ENCODE results near the gene SH3PXD2B.

SH3PXD2B gene

GRCh38 chr5:172452398-172453205 lies 1.7 kb downstream of the SH3PXD2B start:
- DNase-seq: no peak

- peak; percentile 21 for DNase-seq
Measured at GRCh38 chr5:172451771-172452197, 2.5 kb downstream of the SH3PXD2B start.

- DNase-seq: peak; percentile 22
Measured at GRCh38 chr5:172450861-172451695, 3.2 kb downstream of the SH3PXD2B start.

DNA sequence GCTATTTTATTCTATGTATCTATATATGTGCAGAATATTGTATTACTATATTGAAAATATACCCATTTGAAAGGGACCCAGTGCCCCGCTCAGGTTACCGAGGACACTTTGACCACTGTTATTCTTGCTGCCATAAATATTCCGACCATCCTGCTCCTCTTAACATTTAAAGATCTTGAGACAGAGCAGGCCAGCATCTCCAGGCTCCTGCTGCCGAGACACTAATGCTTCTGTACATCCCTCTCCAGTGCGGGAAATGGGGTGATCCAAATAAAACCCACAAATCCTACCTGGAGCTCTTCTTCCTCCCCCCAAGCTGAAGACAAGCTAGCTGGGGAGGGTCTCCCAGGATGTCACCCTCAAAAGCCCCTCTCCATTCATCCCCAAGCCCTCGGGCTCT lies 3.9 kb downstream of the SH3PXD2B start:
- no peak for DNase-seq

GRCh38 chr5:172448999-172449398 lies 5.3 kb downstream of the SH3PXD2B start:
- no peak for DNase-seq

DNA sequence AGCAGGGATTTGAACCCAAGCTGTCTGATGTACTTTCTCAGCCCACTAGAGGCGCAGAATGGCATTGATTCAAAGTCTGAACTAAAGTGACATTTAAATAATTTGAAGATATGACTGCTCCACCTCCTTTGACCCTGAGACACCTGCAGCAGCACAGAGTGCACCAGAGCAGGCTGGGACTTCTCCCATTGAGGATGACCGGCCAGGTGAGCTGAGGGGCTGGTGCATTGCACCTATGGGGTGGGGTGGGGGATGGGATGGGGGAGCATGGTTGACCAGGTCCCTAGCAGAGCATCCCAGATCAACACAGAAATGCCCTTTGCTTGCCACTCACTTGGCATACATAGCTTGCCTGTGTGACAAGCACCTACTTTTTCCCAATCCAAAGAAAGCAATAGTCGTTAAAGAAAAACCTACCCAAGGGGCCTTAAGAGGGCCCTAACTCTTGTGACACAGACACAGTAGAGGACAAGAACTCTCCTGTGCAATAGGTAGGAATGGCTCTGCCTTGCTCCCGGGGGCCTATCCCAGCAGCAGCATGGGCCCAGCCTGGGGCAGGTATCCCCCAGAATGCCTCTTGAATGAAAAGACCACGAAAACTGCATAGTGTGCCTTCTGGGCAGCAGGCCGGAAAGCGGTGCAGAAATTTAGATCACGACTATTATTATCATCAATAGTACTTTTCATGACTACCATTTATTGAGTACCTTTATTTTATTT lies 6.5 kb downstream of the SH3PXD2B start:
- DNase-seq: no peak

DNA sequence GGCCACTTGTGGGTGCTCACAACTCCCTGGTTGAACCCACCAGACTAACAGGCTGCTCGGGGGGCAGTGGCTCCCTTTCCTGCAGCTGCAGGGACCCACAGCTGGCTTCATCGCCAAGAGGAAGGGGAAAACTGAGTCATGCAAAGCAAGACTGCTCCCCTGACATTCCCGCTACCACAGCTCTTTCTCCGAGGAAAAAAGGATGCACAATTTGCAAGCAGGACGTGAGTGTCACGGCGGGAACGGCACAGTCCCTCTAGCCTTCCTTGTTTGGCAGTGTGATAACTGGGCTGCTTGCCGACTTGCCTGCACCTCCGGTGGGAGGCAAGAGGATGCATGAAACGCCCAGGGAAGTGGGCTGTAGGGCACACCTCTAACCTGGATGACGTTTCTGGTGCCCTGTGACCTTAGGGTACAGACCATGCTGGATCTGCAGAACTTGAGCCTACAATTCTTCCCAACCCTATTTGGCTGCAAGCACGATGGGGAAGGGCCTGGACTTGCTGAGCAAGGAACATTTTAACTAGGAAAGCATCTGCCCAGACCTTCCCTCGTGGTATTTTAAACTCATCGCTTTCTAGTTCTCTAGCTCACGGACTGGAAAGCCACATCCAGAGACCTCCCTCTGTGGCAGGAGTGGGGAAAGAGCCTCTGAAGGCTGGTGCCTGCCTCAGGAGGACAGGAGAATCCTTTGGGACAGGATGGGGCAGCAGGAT lies 7.8 kb downstream of the SH3PXD2B start:
- DNase-seq: no peak

DNA sequence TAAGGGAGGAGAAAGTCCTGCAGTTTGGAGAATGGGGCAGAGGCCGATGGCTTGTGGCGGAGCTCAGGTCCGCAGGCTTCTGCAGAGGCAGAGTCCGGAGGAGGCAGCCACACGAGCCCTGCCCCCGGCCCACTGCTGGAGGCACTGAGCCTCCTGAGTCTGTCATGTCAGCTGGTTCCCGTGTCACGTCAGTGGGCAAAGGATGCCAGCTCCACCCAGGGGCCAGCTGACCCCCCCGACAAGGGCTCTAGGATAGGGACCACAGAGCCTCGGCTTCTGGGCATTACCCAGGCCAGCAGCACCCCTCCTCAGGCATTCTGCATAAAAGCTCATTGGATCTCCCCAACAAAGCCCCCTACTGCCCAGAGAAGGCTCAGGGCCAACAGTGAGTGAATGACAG lies 8.5 kb downstream of the SH3PXD2B start:
- DNase-seq: no peak

DNA sequence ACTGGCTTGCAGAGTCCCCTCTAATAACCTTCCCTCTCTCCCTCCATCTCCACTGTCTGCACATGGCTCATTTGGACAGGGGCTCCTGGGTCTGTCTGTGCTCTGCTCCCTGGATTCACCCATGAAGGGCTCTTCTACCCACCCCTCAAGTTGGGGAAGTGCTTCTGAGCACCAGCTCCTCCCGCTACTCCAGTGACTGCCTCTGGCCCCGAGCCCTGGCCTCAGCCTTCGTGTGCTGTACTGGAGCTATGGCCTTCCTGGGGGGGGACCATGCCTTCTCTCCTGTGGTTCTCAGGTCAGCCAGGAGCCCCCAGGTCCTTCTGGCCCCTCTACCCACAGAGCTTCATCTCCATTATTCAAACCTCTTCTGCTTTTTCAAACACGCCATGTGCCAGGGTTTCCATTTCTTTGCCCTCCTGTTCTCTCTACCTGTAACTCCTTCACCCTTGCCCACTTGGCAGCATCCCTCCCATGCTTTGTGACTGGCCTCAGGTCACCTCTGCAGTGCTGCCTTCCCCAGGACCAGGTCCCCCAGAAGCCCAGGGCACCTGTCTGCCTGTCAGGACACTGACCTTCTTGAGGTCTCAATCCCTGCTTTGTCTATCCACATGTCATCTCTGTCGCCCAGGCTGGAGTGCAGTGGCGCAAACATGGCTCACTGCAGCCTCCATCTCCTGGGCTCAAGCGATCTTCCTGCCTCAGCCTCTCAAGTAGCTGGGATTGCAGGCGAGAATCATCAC lies 9.5 kb downstream of the SH3PXD2B start:
- no peak for DNase-seq

GRCh38 chr5:172444110-172444510 lies 10.2 kb downstream of the SH3PXD2B start:
- peak; percentile 80 for DNase-seq

GRCh38 chr5:172443441-172444109 lies 10.8 kb downstream of the SH3PXD2B start:
- DNase-seq: peak; percentile 83

DNA sequence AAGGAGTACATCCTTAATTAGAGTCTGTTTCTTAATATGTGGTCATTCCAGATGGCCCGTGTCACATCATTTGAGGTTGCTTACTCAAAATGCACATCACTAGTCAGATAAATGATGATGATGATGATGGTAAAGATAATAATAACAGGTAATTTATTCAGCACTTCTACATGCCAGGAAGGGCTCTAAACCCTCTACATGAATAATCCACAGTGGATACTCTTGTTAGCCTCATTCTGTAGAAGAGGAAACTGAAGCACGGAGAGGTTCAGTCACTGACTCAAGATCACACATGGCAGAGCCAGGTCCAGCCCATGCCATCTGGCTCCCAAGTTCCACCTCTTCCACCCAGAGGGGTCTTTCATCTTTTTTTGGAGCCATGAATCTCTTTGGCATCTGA lies 11.7 kb downstream of the SH3PXD2B start:
- DNase-seq: no peak

- DNase-seq: no peak
Measured at GRCh38 chr5:172441262-172441751, 13.0 kb downstream of the SH3PXD2B start.

DNA sequence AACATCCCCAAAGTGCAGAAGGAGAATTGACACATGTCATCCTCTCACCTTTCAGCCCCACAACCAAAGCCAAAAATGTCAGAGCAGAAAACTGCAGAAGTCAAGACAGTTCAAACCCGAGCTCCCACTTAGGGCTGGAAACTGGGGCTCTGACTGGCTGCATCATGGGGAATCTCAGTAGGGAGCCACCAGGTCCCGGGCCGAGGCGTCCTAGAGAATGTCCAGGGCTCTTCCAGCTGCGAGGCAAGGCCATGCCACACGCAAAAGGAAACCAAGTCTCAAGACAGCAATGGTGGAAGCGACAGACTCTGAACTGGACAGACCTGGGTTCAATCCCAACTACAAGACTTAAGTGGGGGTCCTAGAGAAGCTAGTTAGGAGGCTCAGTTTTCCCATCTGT lies 13.8 kb downstream of the SH3PXD2B start:
- no peak for DNase-seq

DNA sequence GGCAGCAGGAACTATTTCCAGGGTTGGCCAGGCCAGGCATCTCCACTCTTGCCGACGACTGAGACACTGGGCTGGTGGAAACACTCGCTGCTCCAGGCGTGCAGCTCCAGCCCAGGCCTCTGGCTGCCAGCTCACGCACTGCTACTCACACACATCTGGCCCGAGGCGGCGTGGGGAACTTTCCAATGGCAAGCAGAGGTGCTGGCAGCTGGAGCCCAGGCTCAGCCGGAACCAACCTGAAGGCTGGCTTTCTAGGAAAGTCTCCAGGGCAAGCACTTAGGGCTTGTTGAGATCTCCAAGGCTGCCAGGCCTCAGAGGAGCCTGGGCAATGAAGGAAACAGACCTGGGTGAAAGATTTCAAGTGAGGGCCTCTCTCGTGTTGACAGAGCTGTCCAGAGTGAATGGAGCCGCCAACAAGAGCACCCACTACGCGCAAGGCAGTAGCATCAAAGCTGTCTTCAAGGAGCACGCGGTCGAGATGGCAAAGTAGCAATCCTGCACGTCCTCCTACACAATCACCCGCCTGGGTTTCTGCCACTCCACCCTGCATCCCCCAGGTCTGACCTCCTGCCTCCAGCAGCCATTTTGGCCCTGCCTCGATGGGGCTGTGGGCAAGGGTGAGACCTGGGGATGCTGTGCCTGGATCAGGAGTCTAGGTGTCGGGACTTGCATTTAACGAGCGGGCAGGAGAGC lies 14.4 kb downstream of the SH3PXD2B start:
- no peak for DNase-seq

- DNase-seq: no peak
Measured at GRCh38 chr5:172438319-172438668, 16.0 kb downstream of the SH3PXD2B start.

DNA sequence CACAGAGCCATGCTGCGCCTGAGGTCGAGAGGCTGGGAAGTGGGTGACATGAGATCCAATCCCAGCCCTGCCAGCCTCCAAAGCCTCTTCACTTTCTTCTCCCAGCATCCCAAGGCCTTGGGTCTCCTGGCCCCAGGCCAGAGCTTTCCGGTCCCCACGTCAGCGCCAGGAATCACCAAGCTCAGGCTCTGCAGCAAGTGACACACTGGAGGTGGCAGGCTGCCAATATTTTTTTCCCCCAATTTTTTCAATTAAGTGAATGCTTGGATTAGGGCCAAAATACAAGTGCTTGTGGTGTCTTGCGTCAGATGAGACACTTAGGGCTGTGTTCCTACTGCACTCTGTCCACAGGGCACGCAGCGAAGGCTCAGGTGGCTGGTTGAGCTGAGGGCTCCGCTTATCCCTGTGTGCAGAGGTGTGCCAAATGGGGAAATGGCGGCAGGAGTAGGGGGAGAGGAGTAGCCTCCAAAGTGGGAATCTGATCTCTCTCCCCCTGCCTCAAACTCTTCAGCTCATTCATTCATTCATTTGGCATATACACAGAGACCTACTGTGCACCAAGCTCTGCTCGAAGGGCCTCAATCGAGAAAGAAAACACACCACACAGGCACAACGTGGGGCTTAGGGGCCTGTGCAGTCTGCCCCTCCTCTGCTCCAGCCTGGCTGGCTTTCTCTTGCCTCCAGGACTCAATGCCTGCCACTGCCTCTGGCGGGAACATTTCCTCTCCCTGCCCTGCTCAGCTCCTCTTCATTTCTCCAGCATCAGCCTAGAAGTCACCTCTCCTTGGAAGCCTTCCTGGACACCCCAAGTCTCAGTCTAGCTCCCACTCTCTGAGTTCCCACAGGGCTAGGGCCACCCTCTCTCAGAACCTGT lies 16.6 kb downstream of the SH3PXD2B start:
- no peak for DNase-seq

GRCh38 chr5:172436879-172437369 lies 17.4 kb downstream of the SH3PXD2B start:
- no peak for DNase-seq

DNA sequence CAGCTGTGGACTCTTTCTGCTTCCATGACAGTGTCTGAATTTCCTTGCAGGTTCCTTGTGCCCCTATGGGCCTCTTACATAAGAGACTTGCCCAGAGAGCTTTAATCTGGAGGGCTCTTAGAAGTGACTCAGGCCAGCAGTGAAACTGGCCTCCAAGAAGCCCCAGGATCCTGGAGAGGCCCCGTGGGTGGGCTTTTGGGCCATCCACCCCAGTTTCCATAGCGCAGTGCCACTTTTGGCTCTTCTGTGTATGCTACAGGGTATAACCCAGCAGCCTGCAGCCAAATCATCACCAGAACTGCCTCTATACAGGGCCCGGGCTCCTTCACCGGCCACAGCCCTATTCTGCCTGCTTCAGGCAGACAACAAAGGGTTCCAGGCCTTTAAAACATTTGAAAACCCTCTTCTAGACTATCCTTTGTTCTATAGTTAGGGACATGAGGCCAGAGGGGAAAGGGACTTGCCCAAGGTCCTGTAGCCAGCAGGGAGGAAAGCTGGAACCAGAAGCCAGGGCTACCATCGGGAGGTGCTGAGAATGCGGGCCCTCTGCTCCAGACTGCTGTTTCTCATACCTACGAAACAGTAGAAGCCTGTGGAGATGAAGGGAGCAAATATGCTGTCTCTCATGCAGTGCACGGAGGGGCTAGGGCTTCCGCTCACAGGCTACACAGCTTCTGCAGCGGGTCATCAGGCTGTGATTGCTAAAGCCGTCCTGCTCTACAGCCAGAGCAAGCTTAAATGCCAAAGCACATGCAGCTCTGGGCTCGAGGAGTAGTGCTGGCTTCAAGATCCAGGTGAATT lies 18.0 kb downstream of the SH3PXD2B start:
- DNase-seq: no peak

Measured in NCI-H226 (cell line).